GM21360 (cell line): Measurements from ENCODE around the gene ANKS1A.

Experiments
- ATAC-seq: cut with Tn5 transposase; IDR thresholded peaks from one replicate; pipeline ENCODE4 v1.9.1; 2021; ENCODE audit warnings: mild to moderate bottlenecking, moderate library complexity; ENCODE audit not compliant: unreplicated experiment

ANKS1A gene

DNA sequence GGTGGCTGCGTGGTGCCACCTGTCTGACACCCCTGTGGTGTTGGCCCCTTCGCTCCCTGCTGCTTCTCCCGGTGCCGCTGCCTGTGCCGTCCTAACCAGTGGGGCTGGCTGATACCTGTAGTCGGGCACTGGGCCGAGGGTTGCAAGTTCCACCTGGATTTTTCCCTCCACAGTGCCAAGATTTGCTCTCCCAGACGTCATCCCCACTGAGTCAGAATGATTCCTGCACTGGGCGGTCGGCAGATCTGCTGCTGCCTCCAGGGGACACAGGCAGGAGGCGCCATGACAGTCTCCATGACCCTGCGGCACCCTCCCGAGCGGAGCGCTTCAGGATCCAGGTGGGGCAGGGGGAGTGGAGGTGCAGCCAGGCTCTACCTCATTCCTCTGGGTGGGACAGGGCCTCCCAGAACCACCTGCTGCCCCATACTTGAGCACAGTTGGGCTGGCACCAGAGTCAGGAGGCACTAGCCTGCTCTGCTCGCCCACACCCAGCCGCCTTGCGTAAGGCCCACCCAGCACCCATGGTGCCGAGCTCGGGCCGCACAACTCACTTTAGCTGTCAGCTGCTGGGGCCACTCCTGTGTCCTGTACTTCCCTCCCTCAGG is 191.9 kb downstream of the ANKS1A start:
- no peak for ATAC-seq

DNA sequence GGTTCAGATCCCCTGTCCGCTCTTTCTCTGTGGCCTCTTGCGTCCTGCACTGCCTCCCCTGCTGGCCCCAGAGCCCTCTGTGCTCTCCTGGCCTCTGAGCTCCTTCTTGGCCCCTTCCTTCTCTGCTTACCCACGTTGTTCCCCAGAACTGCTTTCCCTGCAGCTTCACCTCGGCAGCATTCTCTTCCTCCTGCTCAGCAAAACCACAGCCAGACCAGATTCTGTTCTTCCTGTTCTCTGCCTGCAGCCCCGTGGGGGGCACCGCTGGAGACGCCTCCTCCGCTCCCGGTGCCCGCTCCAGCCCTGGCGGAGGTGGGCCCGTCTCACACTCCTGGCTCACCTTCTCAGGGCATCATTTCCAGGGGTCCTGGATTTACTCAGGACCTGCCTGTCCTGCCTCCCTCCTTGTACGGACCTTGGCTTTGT is 192.4 kb downstream of the ANKS1A start:
- no peak for ATAC-seq

- no peak for ATAC-seq
These were observed 193.1 kb downstream of the ANKS1A start for GRCh38 chr6:35082046-35082732.

GRCh38 chr6:35082733-35083403 is 193.8 kb downstream of the ANKS1A start:
- no peak for ATAC-seq

- no peak for ATAC-seq
These were observed 194.5 kb downstream of the ANKS1A start for GRCh38 chr6:35083507-35083906.

GRCh38 chr6:35084041-35084491 is 195.0 kb downstream of the ANKS1A start:
- no peak for ATAC-seq

GRCh38 chr6:35084511-35085203 is 195.6 kb downstream of the ANKS1A start:
- ATAC-seq, result no peak

GRCh38 chr6:35085359-35086281 is 196.6 kb downstream of the ANKS1A start:
- no peak for ATAC-seq

GRCh38 chr6:35086282-35086632 is 197.2 kb downstream of the ANKS1A start:
- no peak for ATAC-seq

- no peak for ATAC-seq
These were observed 197.7 kb downstream of the ANKS1A start for GRCh38 chr6:35086636-35087360.

GRCh38 chr6:35087361-35088280 is 198.6 kb downstream of the ANKS1A start:
- ATAC-seq, result no peak

- ATAC-seq, result no peak
These were observed 199.5 kb downstream of the ANKS1A start for GRCh38 chr6:35088281-35089215.

- no peak for ATAC-seq
These were observed 200.3 kb downstream of the ANKS1A start for GRCh38 chr6:35089216-35089934.

DNA sequence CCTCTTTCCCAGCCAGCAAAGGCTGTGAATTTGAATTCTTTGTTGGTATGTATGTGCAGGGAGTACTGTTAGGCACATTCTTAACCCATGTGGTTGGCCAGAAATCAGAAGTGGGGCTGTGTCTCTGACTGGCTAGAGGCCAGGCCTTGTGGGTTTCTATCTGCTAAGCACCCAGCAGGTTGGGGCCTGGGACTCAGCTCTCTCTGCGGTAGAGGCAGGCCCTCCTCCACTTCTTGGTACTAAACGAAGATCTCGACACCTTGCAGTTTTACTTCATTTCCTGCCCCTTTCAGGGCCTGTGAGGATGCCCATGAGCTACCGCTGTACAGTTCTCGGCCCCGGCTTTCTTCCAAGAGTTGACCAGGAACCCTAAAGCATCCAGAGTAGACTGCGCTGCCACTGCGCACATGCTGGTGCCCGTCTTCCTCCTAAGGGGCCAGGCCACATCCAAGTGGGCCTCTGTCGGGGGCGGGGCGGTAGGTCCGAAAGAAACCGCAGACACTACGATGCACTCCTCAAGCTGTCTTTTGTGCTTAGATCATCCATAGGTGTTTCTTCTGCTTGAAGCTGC is 201.0 kb downstream of the ANKS1A start:
- no peak for ATAC-seq

DNA sequence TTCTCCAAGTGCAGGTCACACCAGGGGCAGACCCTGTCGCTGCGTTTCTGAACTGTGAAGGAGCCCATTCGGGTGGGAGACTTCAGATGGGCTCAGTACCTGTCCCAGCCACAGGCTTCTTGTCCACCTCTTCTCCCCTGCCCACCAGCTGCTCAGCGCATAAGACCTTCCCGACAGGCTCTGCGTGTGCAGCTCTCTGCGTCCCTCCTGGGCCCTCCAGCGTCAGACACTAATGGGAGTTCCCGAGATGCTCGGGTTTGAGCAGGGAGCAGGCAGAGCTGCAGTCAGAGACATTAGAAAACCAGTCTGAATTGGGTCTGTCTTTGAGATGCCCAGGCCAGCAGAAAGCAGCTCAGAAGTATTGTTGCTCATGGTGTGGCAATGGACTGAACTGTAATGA is 201.7 kb downstream of the ANKS1A start:
- ATAC-seq, result no peak

DNA sequence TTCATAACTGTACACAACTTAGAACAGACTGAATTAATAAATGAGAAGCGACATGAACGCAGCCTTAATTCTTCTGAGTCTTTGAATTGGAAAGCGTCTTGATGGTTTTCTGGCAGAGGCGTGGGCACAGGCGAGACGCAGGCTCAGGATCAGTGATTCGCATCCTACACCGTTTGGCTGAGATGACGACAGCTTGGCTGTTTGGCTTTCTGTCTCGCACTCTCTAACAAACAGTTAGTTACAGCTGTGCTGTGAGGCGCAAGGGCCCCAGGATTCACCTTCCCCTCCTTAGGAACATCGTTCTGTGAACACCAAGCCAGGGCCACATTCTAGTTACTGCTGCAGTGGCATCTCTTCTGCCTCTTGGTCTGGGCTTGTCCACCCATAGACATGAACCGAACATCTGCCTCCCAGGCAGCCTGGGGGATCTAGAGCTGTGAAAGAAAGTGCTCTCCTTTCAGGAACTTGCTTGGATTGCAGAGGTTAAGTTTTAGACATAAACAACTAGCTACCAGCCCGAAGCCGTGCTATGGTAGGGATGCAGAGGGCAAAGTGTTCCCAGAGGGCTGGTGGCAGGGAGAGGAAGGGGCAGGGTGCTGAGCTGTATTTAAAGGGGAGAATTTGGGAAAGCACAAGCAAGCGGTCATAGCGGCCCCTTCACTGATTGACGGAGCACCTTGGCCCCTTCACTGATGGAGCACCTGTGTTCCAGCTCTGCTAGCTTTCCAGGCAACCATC is 202.5 kb downstream of the ANKS1A start:
- ATAC-seq, result no peak
